Dermis blood vessel endothelial cell (primary cell): ENCODE measurements around the gene LCA5L. TPM values are rescaled to one million over a fixed set of nuclear protein-coding genes. Genes with fewer than 3 reads are reported as not detected.
"Not testable (repeated sequence)": the region's sequence is repeated elsewhere in the genome, so short reads cannot be mapped to it uniquely, and the experiment has no call there.

Experiments
- DNase-seq: peaks from one replicate; pipeline ENCODE4 v3.0.0; 2010
- total RNA-seq: library from RNA; depleted of rRNA; stranded (reverse); fragments of >200 nt; gene quantifications from 2 replicates; pipeline ENCODE4 v1.2.3, GENCODE V29; 2014

Gene LCA5L
- total RNA-seq, 1 donor from 2014 or later: 1.7 TPM

DNA sequence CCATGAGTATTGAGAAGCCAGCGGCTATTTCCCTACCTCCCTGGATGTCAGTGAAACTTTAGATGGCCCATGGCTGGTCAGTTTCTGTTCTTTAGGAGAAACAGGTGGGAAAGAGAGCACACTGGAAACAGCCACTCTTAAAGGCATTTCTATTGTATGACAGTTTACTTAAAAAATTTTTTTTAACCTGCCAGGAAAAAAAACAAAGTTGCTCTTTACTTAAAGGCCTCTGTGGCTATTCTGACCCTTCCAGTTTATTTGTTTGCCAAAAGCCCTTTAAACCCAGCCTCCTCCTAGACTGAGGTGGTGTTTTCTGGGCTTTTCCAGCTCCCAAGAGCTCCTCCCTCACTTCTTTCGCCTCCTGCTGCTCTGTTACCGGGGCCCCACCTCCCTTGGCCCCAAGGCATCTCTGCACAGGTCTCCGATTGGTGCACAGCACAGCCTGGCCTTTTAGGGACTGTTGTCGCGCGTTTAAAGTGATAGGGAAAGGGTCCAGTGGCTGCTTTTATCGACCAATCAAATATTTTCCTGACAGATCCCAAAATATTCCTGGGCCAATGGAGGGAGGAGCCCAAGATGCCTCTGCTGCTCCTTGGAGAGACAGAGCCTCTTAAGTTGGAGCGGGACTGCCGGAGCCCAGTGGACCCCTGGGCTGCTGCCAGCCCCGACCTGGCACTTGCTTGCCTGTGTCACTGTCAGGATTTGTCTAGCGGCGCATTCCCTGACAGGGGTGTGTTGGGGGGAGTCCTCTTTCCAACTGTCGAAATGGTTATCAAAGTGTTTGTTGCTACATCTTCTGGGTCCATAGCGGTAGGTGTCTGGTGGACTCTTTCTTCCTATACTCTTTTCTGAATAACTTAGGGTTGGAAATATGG lies 6.0 kb upstream of the LCA5L start, which contains the start of gene SH3BGR:
TSS of gene SH3BGR (plus strand) at position 639 of the 875 bp plus-strand sequence. CDS start at position 766, 127 bp downstream.
- no peak for DNase-seq

GRCh38 chr21:39447264-39447663 lies 1.7 kb upstream of the LCA5L start:
- DNase-seq: no peak

- DNase-seq: peak; percentile 32
Measured at GRCh38 chr21:39444421-39445180, 977 bp downstream of the LCA5L start.

DNA sequence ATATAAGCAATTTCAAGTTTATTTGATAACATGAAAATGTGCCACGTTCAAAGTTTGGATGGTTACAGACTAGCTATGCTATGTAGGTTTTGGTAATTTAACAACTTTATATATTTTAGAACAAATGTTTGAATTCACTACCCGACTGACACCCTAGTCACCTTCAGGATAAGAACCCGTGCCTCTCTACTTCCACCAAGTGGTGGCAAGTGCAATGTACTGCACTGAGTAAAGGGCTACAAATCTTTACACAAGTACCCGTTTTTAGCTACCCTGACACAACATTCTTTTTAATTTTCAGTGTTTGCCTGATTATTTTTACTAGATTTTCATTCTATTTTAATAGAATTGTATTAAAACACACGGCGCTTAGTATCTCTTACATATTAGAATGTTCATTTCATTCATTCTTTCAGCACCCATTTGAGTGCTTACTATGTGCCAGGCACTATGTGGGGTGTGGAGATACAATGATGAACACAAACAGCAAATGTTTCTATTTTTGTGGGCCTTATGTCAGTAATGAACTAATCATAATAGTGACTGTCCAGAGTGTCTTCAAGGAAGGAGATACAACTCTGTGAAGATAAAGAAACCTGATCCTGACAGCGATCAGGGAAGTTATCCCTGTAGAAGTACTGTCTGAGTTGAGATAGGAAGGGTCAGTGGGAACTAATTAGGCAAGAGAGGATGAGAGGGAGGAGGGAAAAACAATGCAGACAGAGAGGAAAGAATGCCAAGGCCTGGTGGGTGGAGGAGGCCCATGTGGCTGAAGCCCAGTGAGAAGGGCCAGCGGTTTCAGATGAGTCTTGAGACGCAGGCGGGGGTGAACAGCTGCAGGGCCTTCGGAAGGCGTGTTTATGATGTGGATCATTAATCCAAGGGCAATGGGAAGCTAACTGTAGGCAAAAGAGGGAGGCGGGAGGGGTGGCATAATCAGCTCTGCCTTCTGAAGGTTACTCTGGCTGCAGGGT lies 3.8 kb downstream of the LCA5L start:
- peak; percentile 70 for DNase-seq

GRCh38 chr21:39439232-39439631 lies 6.3 kb downstream of the LCA5L start:
- no peak for DNase-seq

DNA sequence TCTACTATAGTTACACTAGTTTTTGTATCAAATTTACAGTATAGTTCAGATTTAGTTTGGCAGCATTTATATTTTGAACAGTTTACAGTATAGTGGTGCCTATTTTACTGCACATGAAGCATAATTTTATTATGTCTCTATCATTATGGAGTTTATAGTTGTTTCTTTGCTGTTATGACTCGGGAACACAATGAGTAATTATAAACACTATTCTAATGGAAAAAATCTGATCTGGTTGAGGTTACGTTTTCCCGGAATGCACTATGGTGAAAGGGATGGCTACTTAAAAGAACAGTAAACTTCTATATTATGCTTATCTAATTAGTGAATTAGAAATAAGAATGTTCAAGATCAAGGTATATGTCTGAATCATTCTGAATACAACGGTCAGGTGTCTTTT lies 10.6 kb downstream of the LCA5L start:
- no peak for DNase-seq

DNA sequence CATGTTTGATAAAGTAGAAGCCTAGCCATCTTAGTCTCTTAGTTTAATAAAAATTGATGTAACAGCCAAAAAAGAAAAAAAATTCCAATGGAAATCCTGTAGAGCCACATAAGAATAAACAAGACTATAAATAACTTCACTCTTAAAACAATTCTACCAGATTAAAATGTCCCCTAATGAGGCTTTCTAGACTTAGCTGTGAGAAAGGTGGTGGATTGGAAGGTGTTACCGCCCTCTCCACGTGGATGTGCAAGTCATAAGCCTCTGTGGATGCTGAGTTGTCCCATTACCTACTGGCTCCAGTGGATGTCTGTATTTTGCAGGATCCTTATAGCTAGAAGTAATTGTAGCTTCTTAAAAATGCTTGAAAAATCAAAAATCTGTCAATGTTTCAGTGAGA lies 14.6 kb downstream of the LCA5L start:
- no peak for DNase-seq

- DNase-seq: no peak
Measured at GRCh38 chr21:39430457-39430856, 15.1 kb downstream of the LCA5L start.

DNA sequence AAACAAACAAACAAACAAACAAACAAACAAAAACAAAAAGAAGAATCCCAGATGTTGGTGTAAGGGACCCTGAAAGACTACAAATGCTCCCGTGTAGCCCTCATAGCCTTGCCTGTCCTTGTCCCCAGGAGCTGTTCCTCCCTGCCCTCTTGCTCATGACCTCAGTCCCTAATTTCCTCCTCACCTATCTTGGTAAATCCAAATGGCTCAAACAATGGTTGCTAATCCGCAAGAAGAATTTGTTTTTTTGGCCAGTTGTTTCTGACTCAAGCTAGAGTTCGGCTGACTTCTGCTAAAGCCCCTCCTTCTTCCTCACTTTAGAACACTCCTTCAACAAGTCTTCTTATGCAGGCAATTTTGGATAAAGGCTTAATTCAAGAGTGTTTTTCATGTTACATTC lies 15.6 kb downstream of the LCA5L start:
- no peak for DNase-seq

- DNase-seq: no peak
Measured at GRCh38 chr21:39429445-39429844, 16.1 kb downstream of the LCA5L start.

DNA sequence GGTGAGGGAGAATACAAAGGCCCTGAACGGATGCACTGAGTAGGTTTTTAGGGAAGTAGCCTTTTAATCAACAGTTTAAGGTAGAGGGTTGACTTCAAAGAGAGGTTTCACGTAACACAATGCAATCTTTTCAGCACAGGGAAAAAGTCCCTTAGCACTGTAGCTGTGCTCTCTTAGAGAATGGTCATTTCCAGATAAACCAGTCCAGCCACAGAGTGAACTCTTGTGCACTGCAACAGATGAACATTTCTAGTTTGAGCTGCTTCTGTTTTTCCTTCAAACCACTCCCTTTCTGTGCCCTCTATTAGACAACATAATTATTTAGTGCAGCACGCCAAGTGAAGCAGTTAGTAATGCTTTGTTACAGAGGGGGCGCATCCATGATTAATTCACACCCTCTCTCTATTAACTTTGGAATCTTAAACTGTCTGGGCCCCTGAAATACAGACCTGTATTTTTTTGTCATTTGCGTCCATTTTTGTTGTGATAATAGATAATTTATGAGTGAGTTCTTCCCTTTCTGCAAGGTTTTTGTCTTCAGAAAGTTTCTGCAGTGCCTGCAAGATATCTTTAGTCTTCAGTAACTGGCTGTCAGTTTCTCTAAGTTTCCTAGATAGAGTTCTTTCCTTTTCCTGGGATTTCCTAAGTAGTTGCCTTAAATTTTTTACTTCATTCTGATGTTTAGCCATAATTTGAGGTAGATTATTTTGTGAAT lies 22.9 kb downstream of the LCA5L start:
- no peak for DNase-seq

GRCh38 chr21:39419204-39419603 lies 26.4 kb downstream of the LCA5L start:
- not testable (repeated sequence) for DNase-seq

GRCh38 chr21:39406065-39406464 lies 39.5 kb downstream of the LCA5L start:
- no peak for DNase-seq

DNA sequence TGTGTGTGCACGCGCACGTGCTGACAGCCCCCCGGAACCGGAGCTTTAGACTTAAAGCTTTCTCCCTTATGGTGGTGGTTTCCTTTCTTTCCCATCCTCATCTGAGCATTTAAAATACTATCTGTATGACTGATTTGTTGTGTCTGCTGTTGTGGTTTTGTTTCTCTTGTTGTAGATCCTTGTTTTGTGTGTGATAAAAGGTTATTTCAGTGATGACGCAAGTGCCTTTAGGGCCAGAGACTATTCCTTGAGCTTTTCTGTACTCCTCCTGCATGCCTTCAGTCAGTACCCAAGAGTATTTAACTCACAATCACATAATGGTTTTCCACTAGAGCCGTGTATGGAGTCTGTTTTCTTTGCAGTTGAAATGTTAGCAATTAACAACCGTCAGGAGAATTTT lies 45.4 kb downstream of the LCA5L start:
- DNase-seq: no peak

DNA sequence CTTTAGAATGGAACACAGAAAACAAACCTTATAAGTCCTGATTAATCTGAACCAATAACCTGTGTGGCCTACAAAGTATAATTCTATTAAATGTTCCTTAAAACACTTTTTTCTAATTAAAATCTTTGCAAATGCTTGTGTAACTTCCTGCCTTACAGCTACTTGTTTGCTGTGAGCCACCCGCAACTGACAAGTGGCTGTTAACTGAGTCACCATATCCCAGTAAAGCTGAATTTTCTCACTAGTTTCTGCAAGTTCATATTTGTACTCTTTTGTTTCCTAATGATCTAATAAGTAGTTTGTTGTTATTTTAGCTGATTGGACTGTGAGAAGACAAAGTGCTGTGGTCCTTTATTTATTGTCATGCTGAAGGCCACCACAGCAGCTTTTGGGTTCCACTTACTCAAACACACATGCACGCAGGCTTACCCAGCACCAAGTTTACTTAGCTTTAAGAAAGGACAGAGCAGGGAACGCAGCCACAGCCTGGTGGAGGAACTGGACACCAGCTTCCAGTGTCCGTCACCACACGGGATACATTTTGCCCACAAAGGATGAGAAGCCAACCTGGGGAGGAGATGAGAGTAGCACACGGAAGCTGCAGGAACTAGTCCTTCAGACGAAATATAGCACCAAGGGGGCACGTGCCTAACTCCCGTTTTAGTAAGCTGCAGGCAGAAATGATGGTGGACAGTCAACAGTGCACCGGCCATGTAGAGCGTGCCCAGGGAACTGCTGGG lies 47.8 kb downstream of the LCA5L start:
- DNase-seq: no peak

GRCh38 chr21:39392981-39393380 lies 52.6 kb downstream of the LCA5L start:
- DNase-seq: no peak

GRCh38 chr21:39390212-39390765 lies 55.3 kb downstream of the LCA5L start:
- DNase-seq: no peak

DNA sequence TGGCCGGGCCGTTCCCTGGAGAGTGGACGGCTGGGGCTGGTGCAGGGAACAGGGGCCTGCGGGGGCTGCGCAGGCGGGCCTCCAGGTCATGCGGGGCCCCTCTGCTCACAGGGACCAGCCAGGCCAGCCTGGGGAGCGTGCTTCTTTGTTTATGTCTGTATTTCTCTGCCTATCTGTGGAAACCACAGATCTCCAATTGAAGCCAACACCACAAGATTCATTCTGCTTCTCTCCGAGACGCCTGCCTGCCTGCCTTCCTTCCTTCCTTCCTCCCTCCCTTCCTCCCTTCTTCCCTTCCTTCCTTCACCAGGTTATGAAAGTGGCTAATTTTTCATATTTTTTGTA lies 56.8 kb downstream of the LCA5L start:
- DNase-seq: no peak

GRCh38 chr21:39388038-39388810 lies 57.4 kb downstream of the LCA5L start:
- DNase-seq: peak; percentile 91

DNA sequence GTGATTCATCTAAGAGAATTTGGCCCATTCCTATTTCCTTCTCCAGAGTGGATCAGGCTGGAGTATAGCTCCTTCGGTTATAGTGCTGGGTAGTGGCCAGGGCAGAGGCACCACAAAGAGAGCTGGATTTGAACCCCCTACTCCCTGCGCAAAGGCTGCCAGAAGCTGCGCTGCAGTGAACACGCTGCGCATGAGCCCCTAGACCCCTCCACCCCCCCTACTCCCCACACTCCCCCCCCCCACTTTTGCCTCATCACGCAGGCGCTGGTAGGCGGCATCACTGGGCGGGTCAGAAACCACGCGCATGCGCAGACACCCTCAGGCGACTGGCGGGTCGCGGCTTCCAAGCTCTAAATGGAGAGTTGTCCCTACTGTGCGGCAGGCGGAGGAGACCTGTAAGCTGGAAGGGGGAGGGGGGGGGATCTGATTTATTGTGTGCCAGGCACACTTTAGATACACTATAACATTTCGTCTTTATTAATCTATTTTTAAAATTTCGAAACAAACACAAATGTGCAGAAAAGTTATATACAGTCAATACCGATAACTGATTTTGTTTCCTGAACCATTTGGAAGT lies 58.0 kb downstream of the LCA5L start:
- DNase-seq: peak; percentile 92
